GM23338 (cell line): ENCODE results near the gene ZXDC. TPM values are rescaled to one million over a fixed set of nuclear protein-coding genes. Genes with fewer than 3 reads are reported as not detected.

Source experiments
- ATAC-seq: fragments of 200-7000 bp; cut with Tn5 transposase; 3 replicates; pipeline ENCODE4 v1.9.1; 2020
- DNase-seq: peaks from one replicate; pipeline ENCODE4 v3.0.0-alpha.2; 2015; ENCODE audit warnings: low spot score
- H2AFZ ChIP-seq: fragments of 200-600 bp; sonication (generic); 2 replicates; pipeline ENCODE4 v1.8.0; 2016; ENCODE audit warnings: antibody characterized with exemption, mild to moderate bottlenecking, moderate library complexity
- H3F3A ChIP-seq: fragments of 200-600 bp; sonication (generic); replicated peaks from 2 replicates; pipeline ENCODE4 v1.8.0; 2017; ENCODE audit warnings: antibody characterized with exemption, mixed run types, low read depth
- H3K27ac ChIP-seq: fragments of 200-600 bp; sonication (generic); 2 replicates; pipeline ENCODE4 v1.6.1; 2016; ENCODE audit warnings: low read depth
- H3K27me3 ChIP-seq: fragments of 200-600 bp; sonication (generic); 2 replicates; pipeline ENCODE4 v1.8.0; 2016; ENCODE audit warnings: mild to moderate bottlenecking, mixed run types, moderate library complexity; ENCODE audit not compliant: insufficient read depth
- H3K36me3 ChIP-seq: fragments of 200-600 bp; sonication (generic); 2 replicates; pipeline ENCODE4 v1.8.0; 2016; ENCODE audit warnings: mild to moderate bottlenecking; ENCODE audit not compliant: insufficient read depth
- H3K4me1 ChIP-seq: fragments of 200-600 bp; sonication (generic); 2 replicates; pipeline ENCODE4 v1.8.0; 2016; ENCODE audit warnings: mild to moderate bottlenecking, moderate library complexity; ENCODE audit not compliant: insufficient read depth
- H3K4me2 ChIP-seq: fragments of 200-600 bp; sonication (generic); 2 replicates; pipeline ENCODE4 v1.7.1; 2017; ENCODE audit warnings: mixed run types
- H3K4me3 ChIP-seq: fragments of 200-600 bp; sonication (generic); 2 replicates; pipeline ENCODE4 v1.6.1; 2016; ENCODE audit warnings: mixed run types
- H3K79me2 ChIP-seq: fragments of 200-600 bp; sonication (generic); replicated peaks from 2 replicates; pipeline ENCODE4 v1.8.0; 2017; ENCODE audit warnings: mild to moderate bottlenecking; ENCODE audit not compliant: insufficient read depth
- H3K9me2 ChIP-seq: fragments of 200-600 bp; sonication (generic); 2 replicates; pipeline ENCODE4 v1.8.0; 2017; ENCODE audit not compliant: insufficient read depth
- H4K20me1 ChIP-seq: fragments of 200-600 bp; sonication (generic); replicated peaks from 2 replicates; pipeline ENCODE4 v1.8.0; 2017; ENCODE audit warnings: mild to moderate bottlenecking; ENCODE audit not compliant: insufficient read depth
- H3K27ac Mint-ChIP-seq: 2 replicates; pipeline ENCODE4 v1.8.0; 2020; ENCODE audit warnings: inconsistent platforms, mild to moderate bottlenecking, moderate library complexity, mixed read lengths
- H3K27me3 Mint-ChIP-seq: 3 replicates; pipeline ENCODE4 v1.8.0; 2022; ENCODE audit warnings: low read depth, mild to moderate bottlenecking, moderate library complexity, mixed read lengths, inconsistent platforms; ENCODE audit not compliant: insufficient read depth, poor library complexity
- H3K36me3 Mint-ChIP-seq: 3 replicates; pipeline ENCODE4 v1.8.0; 2021; ENCODE audit warnings: low read depth, mild to moderate bottlenecking, inconsistent platforms, moderate library complexity, mixed read lengths
- H3K4me1 Mint-ChIP-seq: 3 replicates; pipeline ENCODE4 v1.8.0; 2020; ENCODE audit warnings: mild to moderate bottlenecking, inconsistent platforms, mixed read lengths
- H3K4me3 Mint-ChIP-seq: 3 replicates; pipeline ENCODE4 v1.8.0; 2021; ENCODE audit warnings: moderate library complexity, mild to moderate bottlenecking, inconsistent platforms, mixed read lengths
- H3K9me3 Mint-ChIP-seq: 3 replicates; pipeline ENCODE4 v1.8.0; 2020; ENCODE audit warnings: moderate library complexity, mild to moderate bottlenecking, inconsistent platforms, mixed read lengths
- CREB1 ChIP-seq: fragments of 250-450 bp; sonication (Bioruptor Pico); IDR thresholded peaks from 2 replicates; pipeline ENCODE4 v1.5.0; 2020; ENCODE audit warnings: low read depth, mild to moderate bottlenecking, moderate library complexity
- CTCF ChIP-seq, 2 experiments: fragments of 200-600 bp in 1 of 2; sonication (generic) in 1 of 2; conservative IDR thresholded peaks; 2 replicates each; pipeline versions ENCODE4 v1.5.1 to v1.6.1; 2016 to 2017; ENCODE audit warnings: antibody characterized with exemption in 2 of 2, low read depth in 2 of 2, mild to moderate bottlenecking in 2 of 2, moderate library complexity in 1 of 2
- ETS1 ChIP-seq: IDR thresholded peaks from 2 replicates; pipeline ENCODE4 v1.6.1; 2016; ENCODE audit warnings: antibody characterized with exemption
- EZH2 ChIP-seq: fragments of 200-600 bp; sonication (generic); IDR thresholded peaks from one replicate; pipeline ENCODE4 v1.8.0; 2017; ENCODE audit warnings: antibody characterized with exemption, mild to moderate bottlenecking, low read depth; ENCODE audit not compliant: unreplicated experiment
- EZH2phosphoT487 ChIP-seq: fragments of 200-600 bp; sonication (generic); IDR thresholded peaks from one replicate; pipeline ENCODE4 v1.8.1; 2018; ENCODE audit warnings: antibody characterized with exemption; ENCODE audit not compliant: unreplicated experiment
- JUNB ChIP-seq: IDR thresholded peaks from one replicate; pipeline ENCODE4 v1.6.1; 2016; ENCODE audit warnings: antibody characterized with exemption; ENCODE audit not compliant: unreplicated experiment
- NANOG ChIP-seq: IDR thresholded peaks from 2 replicates; pipeline ENCODE4 v1.6.1; 2016; ENCODE audit warnings: antibody characterized with exemption, borderline replicate concordance
- POLR2AphosphoS5 ChIP-seq: IDR thresholded peaks from 2 replicates; pipeline ENCODE4 v1.6.1; 2016; ENCODE audit warnings: antibody characterized with exemption, low read depth
- REST ChIP-seq: IDR thresholded peaks from one replicate; pipeline ENCODE4 v1.6.1; 2018; ENCODE audit warnings: antibody characterized with exemption; ENCODE audit not compliant: unreplicated experiment
- STAT1 ChIP-seq: IDR thresholded peaks from one replicate; pipeline ENCODE4 v1.6.1; 2016; ENCODE audit warnings: antibody characterized with exemption; ENCODE audit not compliant: unreplicated experiment
- ZNF114 ChIP-seq: fragments of 250-450 bp; sonication (Bioruptor Pico); IDR thresholded peaks from 2 replicates; pipeline ENCODE4 v1.5.0; 2020; ENCODE audit warnings: mild to moderate bottlenecking, moderate library complexity
- ZNF331 ChIP-seq: fragments of 250-450 bp; sonication (Bioruptor Pico); IDR thresholded peaks from 2 replicates; pipeline ENCODE4 v1.5.0; 2020; ENCODE audit warnings: low read depth, mild to moderate bottlenecking, moderate library complexity
- ZNF462 ChIP-seq: fragments of 250-450 bp; sonication (Bioruptor Pico); IDR thresholded peaks from 2 replicates; pipeline ENCODE4 v1.5.0; 2020; ENCODE audit warnings: mild to moderate bottlenecking, moderate library complexity
- polyA plus RNA-seq: library from polyadenylated mRNA; unstranded; fragments of >200 nt; fragmentation: Nextera tagmentation; extraction: Ambion mirVana; gene quantifications from 2 replicates; pipeline ENCODE4 v1.2.1, GENCODE V29; 2016
- total RNA-seq: library from RNA; depleted of rRNA; stranded (reverse); fragments of >200 nt; shearing (Covaris generic); gene quantifications from 2 replicates; pipeline ENCODE4 v1.2.3, GENCODE V29; 2014

ZXDC gene
- total and polyA plus RNA-seq, 2 experiments from 2014 or later: 5.7 to 45.1 TPM

GRCh38 chr3:126480861-126481260, 5.2 kb upstream of the ZXDC start:
- H3K4me1 ChIP-seq: peaks cover 17% of the 10 kb centered on the region
- no peaks in the 10 kb centered on the region for H3F3A ChIP-seq
- peaks cover 2% of the 10 kb centered on the region for H3K27me3 Mint-ChIP-seq
- TF ChIP-seq CTCF (conservative IDR thresholded peaks at IDR 0.05; ENCODE audit: low read depth in 2 of 2) (no peak), ETS1 (no peak), JUNB (no peak), CREB1 (no peak), REST (no peak), NANOG (no peak), ZNF114 (CRISPR knock-in tag) (no peak), EZH2phosphoT487 (no peak), ZNF331 (no peak), POLR2AphosphoS5 (no peak), ZNF462 (CRISPR knock-in tag) (no peak), STAT1 (no peak), EZH2 (no peak)
- no peaks in the 10 kb centered on the region for H4K20me1 ChIP-seq
- no peak overlapping the region for H3K4me2 ChIP-seq
- H3K27ac Mint-ChIP-seq: no peak overlapping the region
- no peak overlapping the region for H3K27ac ChIP-seq
- no peaks in the 10 kb centered on the region; the same call in 2 of the 3 replicates for H3K36me3 Mint-ChIP-seq
- no peaks in the 10 kb centered on the region; the same call in 2 of the 3 replicates for H3K9me3 Mint-ChIP-seq
- no peaks in the 10 kb centered on the region for H3K9me2 ChIP-seq
- H3K27me3 ChIP-seq: no peaks in the 10 kb centered on the region
- DNase-seq (no peak), ATAC-seq (no peak)
- no peak overlapping the region for H3K4me3 ChIP-seq
- H3K79me2 ChIP-seq: no peaks in the 10 kb centered on the region
- H2AFZ ChIP-seq: no peak overlapping the region
- no peak overlapping the region for H3K4me3 Mint-ChIP-seq
- no peaks in the 10 kb centered on the region for H3K36me3 ChIP-seq
- H3K4me1 Mint-ChIP-seq: peaks cover 38% of the 10 kb centered on the region
